CD1c-positive myeloid dendritic cell (primary cell): ENCODE measurements around the gene STK11IP.
A peak's percentile ranks its signal among the peaks of the same experiment; 100 is the strongest.

ENCODE experiments used
- DNase-seq: peaks from one replicate; pipeline ENCODE4 v3.0.0-alpha.2; 2016; ENCODE audit errors: extremely low spot score

STK11IP gene

GRCh38 chr2:219634171-219634940 is 36.7 kb downstream of the STK11IP start:
- no peak for DNase-seq

- DNase-seq, result no peak
Observed at GRCh38 chr2:219634951-219635751, 37.5 kb downstream of the STK11IP start.

- DNase-seq, result no peak
Observed at GRCh38 chr2:219636144-219636915, 38.7 kb downstream of the STK11IP start.

- no peak for DNase-seq
Observed at GRCh38 chr2:219636941-219637841, 39.5 kb downstream of the STK11IP start.

- no peak for DNase-seq
Observed at GRCh38 chr2:219637842-219638185, 40.2 kb downstream of the STK11IP start.

GRCh38 chr2:219638217-219638947 is 40.7 kb downstream of the STK11IP start:
- no peak for DNase-seq

GRCh38 chr2:219638948-219639755 is 41.5 kb downstream of the STK11IP start:
- DNase-seq, result peak; percentile 30

- no peak for DNase-seq
Observed at GRCh38 chr2:219641390-219642068, 43.9 kb downstream of the STK11IP start.

GRCh38 chr2:219642069-219642454 is 44.4 kb downstream of the STK11IP start:
- DNase-seq, result no peak

- peak; percentile 95 for DNase-seq
Observed at GRCh38 chr2:219642465-219643083, 44.9 kb downstream of the STK11IP start.

GRCh38 chr2:219643084-219643473 is 45.4 kb downstream of the STK11IP start:
- DNase-seq, result no peak

- DNase-seq, result no peak
Observed at GRCh38 chr2:219643788-219644398, 46.2 kb downstream of the STK11IP start.

- DNase-seq, result no peak
Observed at GRCh38 chr2:219644801-219645480, 47.3 kb downstream of the STK11IP start.

GRCh38 chr2:219645631-219646527 is 48.2 kb downstream of the STK11IP start:
- DNase-seq, result no peak

GRCh38 chr2:219648176-219648575 is 50.5 kb downstream of the STK11IP start:
- no peak for DNase-seq

- DNase-seq, result no peak
Observed at GRCh38 chr2:219648963-219649362, 51.3 kb downstream of the STK11IP start.
